ENCODE measurements around the gene JAKMIP1.

JAKMIP1 gene

DNA sequence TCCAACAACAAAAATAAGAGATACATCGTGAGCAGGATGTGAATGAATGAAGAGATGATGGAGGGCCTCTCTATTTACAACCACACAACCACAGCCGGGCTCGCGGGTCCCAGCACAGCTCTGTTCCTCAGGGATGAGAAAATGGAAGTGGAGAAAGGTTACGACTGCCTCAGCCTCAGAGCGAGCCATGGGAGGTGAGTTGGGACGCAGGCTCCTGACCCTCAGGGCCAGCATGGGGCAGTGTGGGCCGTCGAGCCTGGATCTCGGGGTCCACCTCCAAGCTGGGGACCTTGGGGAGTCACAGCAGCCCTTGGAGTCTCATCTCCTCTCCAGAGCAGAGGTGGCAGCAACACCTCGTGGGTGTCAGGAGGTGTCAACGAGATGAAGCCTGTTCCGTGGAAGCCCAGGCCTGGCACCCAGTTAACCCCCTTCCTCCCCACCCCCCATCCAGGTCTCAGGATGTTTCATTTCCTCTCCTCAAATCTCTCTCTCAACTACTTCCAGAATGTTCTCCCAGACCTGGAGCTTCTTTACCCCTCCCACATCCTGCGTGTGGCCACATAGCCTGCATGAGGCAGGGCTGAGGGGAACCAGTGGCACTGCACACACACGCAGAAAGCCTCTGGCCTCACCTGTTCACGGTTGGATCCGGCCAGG is 208.1 kb downstream of the JAKMIP1 start:
- no peak for DNase-seq (ENCODE audit: low read depth in 2 of 2)

- DNase-seq (ENCODE audit: low read depth in 2 of 2), result no peak
These were observed 208.9 kb downstream of the JAKMIP1 start for GRCh38 chr4:5991405-5991804.

GRCh38 chr4:5990446-5991160 is 209.7 kb downstream of the JAKMIP1 start:
- no peak for DNase-seq (ENCODE audit: low read depth in 2 of 2)

DNA sequence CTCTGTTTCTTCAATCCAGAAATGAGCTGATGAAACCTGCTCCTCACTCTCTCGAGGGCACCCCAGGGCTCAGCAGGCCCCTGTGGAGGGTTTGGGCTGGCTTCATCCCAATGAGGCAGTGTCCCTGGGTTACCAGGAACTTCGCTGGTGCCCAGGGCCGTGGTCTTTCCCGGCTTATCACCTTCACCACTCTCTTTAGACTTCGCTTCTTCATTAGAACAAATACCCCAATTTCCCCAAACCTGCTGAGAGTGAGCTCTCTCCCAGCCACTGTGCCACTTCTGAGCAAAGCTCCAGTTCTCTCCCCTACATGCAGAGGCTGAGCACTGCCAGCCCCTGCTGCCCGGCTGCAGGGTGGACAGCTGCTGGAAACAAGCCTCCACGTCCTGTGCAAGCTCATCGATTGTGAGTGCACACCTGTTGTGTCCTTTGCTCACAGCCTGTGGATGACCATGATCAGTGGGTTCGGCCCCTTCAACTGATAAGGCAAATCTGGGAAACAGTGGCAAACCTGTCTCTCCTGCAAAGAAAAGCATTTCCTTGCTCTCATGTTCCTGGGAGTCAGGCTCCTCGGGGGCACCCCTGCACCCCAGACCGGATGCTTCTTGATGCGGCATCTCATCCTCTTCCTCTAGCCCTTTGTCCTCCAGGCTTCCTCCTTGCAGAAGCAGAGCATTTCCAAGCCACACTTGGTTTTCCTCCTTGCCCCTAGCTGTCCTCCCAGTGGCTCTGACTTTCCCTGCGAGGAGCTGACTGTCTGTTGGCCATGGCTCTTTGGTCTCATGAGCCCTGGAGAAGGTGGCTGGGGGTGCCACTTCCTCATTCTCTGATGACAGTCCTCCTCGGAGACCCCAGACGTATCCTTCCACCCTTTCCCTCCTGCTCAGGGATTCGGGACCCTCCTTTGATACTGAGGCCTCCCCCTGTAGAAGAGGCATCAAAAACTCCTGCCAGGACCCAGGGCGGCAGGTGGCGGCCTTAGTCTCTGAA is 210.8 kb downstream of the JAKMIP1 start:
- DNase-seq (ENCODE audit: low read depth in 2 of 2), result no peak

DNA sequence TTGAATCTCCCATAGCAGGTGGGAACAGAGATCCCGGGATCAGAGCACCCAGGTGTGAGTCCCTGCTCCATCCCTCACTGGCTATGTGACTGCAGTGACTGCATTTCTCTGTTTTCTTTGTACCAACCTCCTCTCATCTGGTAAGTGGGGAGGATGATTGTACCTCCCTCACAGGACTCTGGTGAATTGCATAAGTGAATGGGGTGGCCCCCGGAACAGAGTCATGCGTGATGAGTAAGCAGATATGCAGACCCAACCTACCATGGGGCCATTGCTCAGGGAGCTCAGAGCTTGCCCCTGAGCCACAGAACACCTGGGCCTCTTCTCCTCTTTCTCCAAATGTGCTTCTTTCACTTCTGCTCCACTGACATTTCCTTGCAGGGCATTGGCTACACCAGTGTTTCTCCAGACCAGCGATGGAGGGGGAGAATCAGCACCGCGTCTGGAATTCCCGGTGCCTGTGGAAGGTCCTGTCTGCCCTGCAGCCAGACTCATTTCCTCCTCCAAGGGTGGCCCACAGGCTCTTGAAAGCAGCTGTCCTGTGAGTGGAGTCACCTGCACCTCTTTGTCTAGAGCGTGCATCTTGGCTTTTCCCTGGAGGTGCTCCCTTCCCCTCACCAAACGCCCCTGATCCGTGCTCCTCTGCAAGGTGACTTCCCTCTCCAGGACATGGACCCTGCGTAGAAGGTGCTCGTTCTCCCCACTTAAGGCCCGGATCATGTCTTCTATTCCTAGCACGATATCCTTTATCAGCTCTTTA is 212.1 kb downstream of the JAKMIP1 start:
- no peak for DNase-seq (ENCODE audit: low read depth in 2 of 2)

- DNase-seq (ENCODE audit: low read depth in 2 of 2), result no peak
These were observed 215.5 kb downstream of the JAKMIP1 start for GRCh38 chr4:5984843-5985242.

GRCh38 chr4:5982156-5982973 is 218.0 kb downstream of the JAKMIP1 start:
- DNase-seq (ENCODE audit: low read depth in 2 of 2), result no peak

GRCh38 chr4:5980436-5981155 is 219.8 kb downstream of the JAKMIP1 start:
- DNase-seq (ENCODE audit: low read depth in 2 of 2), result no peak

GRCh38 chr4:5979981-5980380 is 220.4 kb downstream of the JAKMIP1 start:
- DNase-seq (ENCODE audit: low read depth in 2 of 2), result no peak

DNA sequence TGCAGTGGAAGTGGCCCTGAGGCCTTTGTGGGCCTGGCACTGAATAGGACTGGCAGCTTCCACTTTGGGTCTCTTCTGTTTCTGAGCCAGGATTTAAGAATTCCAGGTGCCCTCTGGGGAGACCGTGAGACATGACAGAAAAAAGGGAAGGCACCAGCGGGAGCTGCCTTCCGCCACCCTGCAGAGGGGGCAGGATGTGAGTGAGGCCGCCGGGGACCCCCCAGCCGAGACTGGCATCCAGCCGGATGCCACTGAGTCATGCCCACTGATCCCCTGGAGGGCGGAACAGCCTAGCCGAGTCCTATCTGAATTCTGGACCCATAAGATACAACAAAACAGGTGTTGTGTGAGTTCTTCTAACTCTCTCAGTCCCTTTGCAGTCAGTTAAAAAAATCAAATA is 223.4 kb downstream of the JAKMIP1 start:
- no peak for DNase-seq (ENCODE audit: low read depth in 2 of 2)

DNA sequence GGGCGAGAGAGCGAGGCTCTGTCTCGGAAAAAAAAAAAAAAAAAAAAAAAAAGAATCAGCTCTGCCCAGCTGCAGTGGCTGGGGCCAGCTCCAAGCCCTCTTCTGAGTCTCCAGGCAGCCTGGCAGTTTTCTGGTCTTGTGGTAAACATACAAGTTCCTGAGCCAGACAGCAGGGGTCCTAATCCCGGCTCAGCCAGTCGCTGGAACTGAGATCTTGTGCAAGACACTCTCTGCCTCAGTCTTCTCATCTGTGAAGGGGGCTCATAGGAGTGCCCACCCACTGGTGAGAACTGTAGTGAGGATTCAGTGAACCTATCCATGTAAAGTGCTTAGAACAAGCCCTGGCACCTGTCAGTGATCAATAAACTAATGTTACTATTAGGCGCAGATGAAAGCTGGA is 223.9 kb downstream of the JAKMIP1 start:
- DNase-seq (ENCODE audit: low read depth in 2 of 2), result no peak

Data from stimulated activated CD4-positive, alpha-beta T cell treated with anti-CD3 and anti-CD28 coated beads, Interleukin-15, amount 100 ng/mL, for 48 hours (primary cell).